OCI-LY3 (cell line): ENCODE results near the gene BPGM.

Experiments used
- H2AFZ ChIP-seq: fragments of 200-600, 300-600 bp; shearing (Covaris generic); 2 replicates; pipeline ENCODE4 v1.6.0; 2014; ENCODE audit warnings: antibody characterized with exemption, low read depth, low read length
- H3K27ac ChIP-seq: fragments of 200-600, 300-600 bp; sonication (generic); 2 replicates; pipeline ENCODE4 v1.5.1; 2014; ENCODE audit warnings: mild to moderate bottlenecking, low read length, moderate library complexity, mixed read lengths
- H3K27me3 ChIP-seq: fragments of 200-600, 300-600 bp; sonication (generic); 2 replicates; pipeline ENCODE4 v1.6.1; 2014; ENCODE audit warnings: low read depth, low read length, mixed read lengths
- H3K36me3 ChIP-seq: fragments of 200-600, 300-600 bp; sonication (generic); replicated peaks from 2 replicates; pipeline ENCODE3; 2014; ENCODE audit warnings: low read depth, low read length, mixed read lengths
- H3K4me1 ChIP-seq: fragments of 300-600, 200-600 bp; sonication (generic); 2 replicates; pipeline ENCODE4 v1.6.1; 2014; ENCODE audit warnings: low read length, mixed read lengths
- H3K4me2 ChIP-seq: fragments of 200-600, 300-600 bp; sonication (generic); 2 replicates; pipeline ENCODE4 v1.6.1; 2014; ENCODE audit warnings: low read length, mixed read lengths
- H3K4me3 ChIP-seq: fragments of 300-600, 200-600 bp; sonication (generic); 2 replicates; pipeline ENCODE4 v1.5.1; 2014; ENCODE audit warnings: antibody characterized with exemption, mild to moderate bottlenecking, low read length, moderate library complexity
- H3K79me2 ChIP-seq: fragments of 300-600, 200-600 bp; shearing (Covaris generic); 2 replicates; pipeline ENCODE4 v1.6.1; 2014; ENCODE audit warnings: mild to moderate bottlenecking, low read length, mixed read lengths
- H3K9ac ChIP-seq: fragments of 300-600, 200-600 bp; shearing (Covaris generic); 2 replicates; pipeline ENCODE4 v1.6.0; 2014; ENCODE audit warnings: mild to moderate bottlenecking, low read length, moderate library complexity
- H3K9me3 ChIP-seq: fragments of 200-600, 300-600 bp; shearing (Covaris generic); 2 replicates; pipeline ENCODE4 v1.6.1; 2014; ENCODE audit warnings: low read length, mixed read lengths; ENCODE audit not compliant: insufficient read depth
- H4K20me1 ChIP-seq: fragments of 200-600, 300-600 bp; sonication (generic); 2 replicates; pipeline ENCODE4 v1.6.1; 2016; ENCODE audit warnings: low read length, mixed read lengths; ENCODE audit not compliant: insufficient read depth
- EZH2phosphoT487 ChIP-seq: fragments of 200-600 bp; shearing (Covaris generic); IDR thresholded peaks from 2 replicates; pipeline ENCODE4 v1.6.1; 2018; ENCODE audit warnings: antibody characterized with exemption, mixed run types, low read depth
- TF ChIP-seq, protein P1 (sequence below): fragments of 200-600, 300-600 bp; sonication (generic); IDR thresholded peaks from 2 replicates; pipeline ENCODE4 v1.5.1; 2014; ENCODE audit warnings: antibody characterized with exemption, low read length, low read depth

The BPGM gene

DNA sequence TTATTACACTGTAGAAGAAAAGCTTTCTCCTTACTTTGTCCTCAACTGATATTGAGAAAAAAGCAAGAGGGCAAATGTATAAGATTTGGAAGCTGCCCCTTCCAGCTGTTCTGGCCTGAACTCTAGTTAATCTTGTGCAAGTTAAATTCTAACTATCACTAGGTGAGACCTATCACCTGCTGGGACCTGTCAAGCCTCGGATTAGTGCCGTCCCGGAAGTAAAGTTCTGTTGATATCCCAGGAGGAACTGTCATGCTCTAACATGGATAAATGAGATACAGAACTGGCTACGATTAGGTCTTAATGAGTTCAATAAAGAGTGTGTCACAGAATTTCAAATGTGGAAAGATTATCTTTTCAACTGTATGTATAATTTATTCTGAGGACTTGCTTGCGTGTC, 1.2 kb upstream of the BPGM start:
- H3K4me1 ChIP-seq = peaks cover 34% of the 10 kb centered on the region
- peaks cover 15% of the 10 kb centered on the region for H3K79me2 ChIP-seq
- H3K4me3 ChIP-seq = peak overlapping the region; percentile 82
- H3K27ac ChIP-seq = no peak overlapping the region
- peaks cover 7% of the 10 kb centered on the region; the same call in 1 of the 2 replicates for H4K20me1 ChIP-seq
- H3K4me2 ChIP-seq = peak overlapping the region; percentile 91
- H3K36me3 ChIP-seq = peaks cover 8% of the 10 kb centered on the region
- peaks cover 12% of the 10 kb centered on the region; the same call in 1 of the 2 replicates for H3K27me3 ChIP-seq
- no peak for TF ChIP-seq EZH2phosphoT487
- H2AFZ ChIP-seq = no peak overlapping the region
- no peaks in the 10 kb centered on the region for H3K9me3 ChIP-seq
- peak overlapping the region; percentile 83 for H3K9ac ChIP-seq

DNA sequence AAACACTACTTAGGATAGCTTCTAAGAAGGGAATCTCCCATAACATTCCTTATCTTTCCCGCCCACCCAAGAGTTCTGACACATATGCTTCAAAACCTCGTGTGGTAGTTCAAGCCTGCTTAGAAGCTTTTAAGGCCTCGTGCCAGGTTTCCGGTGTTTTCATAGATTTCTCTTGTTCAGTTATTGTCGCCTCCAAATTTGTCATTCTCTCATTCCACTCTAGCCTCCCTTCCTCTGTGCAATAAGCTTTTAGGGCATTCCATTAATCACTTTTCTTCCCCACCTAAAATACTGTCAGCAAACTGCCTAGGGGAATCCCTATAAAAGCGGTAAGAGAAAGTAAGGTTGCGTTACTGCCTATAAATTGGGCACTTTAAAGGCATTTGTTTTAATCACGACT, 718 bp upstream of the BPGM start:
- H3K4me1 ChIP-seq = peaks cover 39% of the 10 kb centered on the region
- H3K4me3 ChIP-seq = peak overlapping the region; percentile 82
- H2AFZ ChIP-seq = peak overlapping the region; percentile 83
- H3K79me2 ChIP-seq = peaks cover 15% of the 10 kb centered on the region
- peaks cover 8% of the 10 kb centered on the region; the same call in 1 of the 2 replicates for H3K27me3 ChIP-seq
- TF ChIP-seq, protein P1, sequence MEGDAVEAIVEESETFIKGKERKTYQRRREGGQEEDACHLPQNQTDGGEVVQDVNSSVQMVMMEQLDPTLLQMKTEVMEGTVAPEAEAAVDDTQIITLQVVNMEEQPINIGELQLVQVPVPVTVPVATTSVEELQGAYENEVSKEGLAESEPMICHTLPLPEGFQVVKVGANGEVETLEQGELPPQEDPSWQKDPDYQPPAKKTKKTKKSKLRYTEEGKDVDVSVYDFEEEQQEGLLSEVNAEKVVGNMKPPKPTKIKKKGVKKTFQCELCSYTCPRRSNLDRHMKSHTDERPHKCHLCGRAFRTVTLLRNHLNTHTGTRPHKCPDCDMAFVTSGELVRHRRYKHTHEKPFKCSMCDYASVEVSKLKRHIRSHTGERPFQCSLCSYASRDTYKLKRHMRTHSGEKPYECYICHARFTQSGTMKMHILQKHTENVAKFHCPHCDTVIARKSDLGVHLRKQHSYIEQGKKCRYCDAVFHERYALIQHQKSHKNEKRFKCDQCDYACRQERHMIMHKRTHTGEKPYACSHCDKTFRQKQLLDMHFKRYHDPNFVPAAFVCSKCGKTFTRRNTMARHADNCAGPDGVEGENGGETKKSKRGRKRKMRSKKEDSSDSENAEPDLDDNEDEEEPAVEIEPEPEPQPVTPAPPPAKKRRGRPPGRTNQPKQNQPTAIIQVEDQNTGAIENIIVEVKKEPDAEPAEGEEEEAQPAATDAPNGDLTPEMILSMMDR = no peak
- no peak for TF ChIP-seq EZH2phosphoT487
- peaks cover 7% of the 10 kb centered on the region; the same call in 1 of the 2 replicates for H4K20me1 ChIP-seq
- peaks cover 8% of the 10 kb centered on the region for H3K36me3 ChIP-seq
- no peaks in the 10 kb centered on the region for H3K9me3 ChIP-seq
- H3K27ac ChIP-seq = peak overlapping the region; percentile 37
- H3K4me2 ChIP-seq = peak overlapping the region; percentile 91
- H3K9ac ChIP-seq = peak overlapping the region; percentile 83

DNA sequence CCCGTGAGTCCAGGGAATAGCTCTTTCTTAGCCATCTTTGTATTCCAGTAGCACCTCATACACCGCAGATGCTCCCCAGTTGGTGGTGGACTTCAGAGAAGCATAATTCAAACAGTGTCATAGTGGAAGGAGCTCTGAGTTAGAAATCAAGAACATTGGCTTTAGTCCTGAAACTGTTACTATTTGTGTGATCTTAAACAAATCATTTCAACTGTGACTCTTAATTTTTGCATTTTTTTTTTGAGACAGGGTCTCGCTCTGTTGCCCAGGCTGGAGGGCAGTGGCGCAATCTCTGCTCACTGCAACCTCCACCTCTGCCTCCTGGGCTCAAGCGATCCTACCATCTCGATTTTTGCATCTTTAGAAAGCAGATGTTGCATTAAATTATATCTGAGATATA, 1.8 kb downstream of the BPGM start:
- Histone ChIP-seq H3K4me2 (peak overlapping the region; percentile 81), H3K79me2 (peaks cover 19% of the 10 kb centered on the region), H2AFZ (no peak overlapping the region), H3K36me3 (peaks cover 8% of the 10 kb centered on the region), H3K27ac (peak overlapping the region; percentile 85; the same call in 1 of the 2 replicates), H3K9me3 (no peaks in the 10 kb centered on the region), H3K27me3 (no peaks in the 10 kb centered on the region), H3K4me1 (peaks cover 43% of the 10 kb centered on the region), H4K20me1 (peaks cover 10% of the 10 kb centered on the region; the same call in 1 of the 2 replicates), H3K4me3 (peak overlapping the region; percentile 89), H3K9ac (no peak overlapping the region)
- no peak for TF ChIP-seq EZH2phosphoT487
- TF ChIP-seq, protein P1 = no peak

DNA sequence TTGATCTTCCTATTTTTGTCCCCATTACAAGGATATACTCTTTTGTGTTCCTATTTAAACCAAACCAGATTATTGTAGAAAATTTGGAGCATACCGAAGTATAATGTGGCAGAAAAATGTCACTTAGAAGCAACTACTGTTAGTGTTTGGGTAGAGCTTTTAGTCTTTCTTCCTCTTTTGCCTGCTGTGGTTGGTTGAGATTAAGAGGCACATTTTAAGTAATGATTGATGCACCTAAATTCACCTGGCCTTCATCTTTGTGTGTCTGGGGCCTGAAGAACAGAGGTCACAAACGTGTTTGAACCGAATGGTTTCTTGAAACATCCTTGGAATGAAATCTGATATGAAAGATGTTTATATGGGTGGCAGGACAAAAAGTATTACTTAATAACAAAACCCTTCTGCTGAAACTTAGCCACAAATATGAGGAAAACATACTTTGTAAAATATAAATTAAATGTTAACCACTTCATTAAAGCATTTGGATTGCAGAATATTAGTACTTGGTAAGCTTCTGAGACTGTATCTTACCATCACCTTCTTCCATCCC, 2.6 kb downstream of the BPGM start:
- peak overlapping the region; percentile 81 for H3K4me2 ChIP-seq
- no peak for TF ChIP-seq EZH2phosphoT487
- TF ChIP-seq, protein P1 = no peak
- no peaks in the 10 kb centered on the region for H3K27me3 ChIP-seq
- no peak overlapping the region for H3K9ac ChIP-seq
- peak overlapping the region; percentile 3; the same call in 1 of the 2 replicates for H3K4me3 ChIP-seq
- H3K27ac ChIP-seq = peak overlapping the region; percentile 4
- H3K36me3 ChIP-seq = peaks cover 8% of the 10 kb centered on the region
- peaks cover 51% of the 10 kb centered on the region for H3K4me1 ChIP-seq
- H3K79me2 ChIP-seq = peaks cover 19% of the 10 kb centered on the region
- H3K9me3 ChIP-seq = no peaks in the 10 kb centered on the region
- peaks cover 10% of the 10 kb centered on the region; the same call in 1 of the 2 replicates for H4K20me1 ChIP-seq
- no peak overlapping the region for H2AFZ ChIP-seq
